Mucosa of gallbladder (tissue), 1 donor: ENCODE data around the gene NANOS3. TPM values are rescaled to one million over a fixed set of nuclear protein-coding genes. Genes with fewer than 3 reads are reported as not detected.
A peak's percentile ranks its signal among the peaks of the same experiment; 100 is the strongest.

Experiments
- DNase-seq: peaks from one replicate; pipeline ENCODE4 v3.0.0-alpha.2; 2020; ENCODE audit warnings: low spot score
- total RNA-seq: library from RNA; stranded (reverse); gene quantifications from one replicate; pipeline ENCODE4 v1.2.1, GENCODE V29; 2021
- donor health status: DM: no; HTN: no; CAD: no.

The NANOS3 gene
- total RNA-seq, 1 donor from 2014 or later, result 0.75 TPM

GRCh38 chr19:13864667-13865570, 12.0 kb upstream of the NANOS3 start:
- no peak for DNase-seq

GRCh38 chr19:13865571-13866462, 11.1 kb upstream of the NANOS3 start:
- no peak for DNase-seq

- DNase-seq, result no peak
These were observed 10.4 kb upstream of the NANOS3 start for GRCh38 chr19:13866463-13867046.

DNA sequence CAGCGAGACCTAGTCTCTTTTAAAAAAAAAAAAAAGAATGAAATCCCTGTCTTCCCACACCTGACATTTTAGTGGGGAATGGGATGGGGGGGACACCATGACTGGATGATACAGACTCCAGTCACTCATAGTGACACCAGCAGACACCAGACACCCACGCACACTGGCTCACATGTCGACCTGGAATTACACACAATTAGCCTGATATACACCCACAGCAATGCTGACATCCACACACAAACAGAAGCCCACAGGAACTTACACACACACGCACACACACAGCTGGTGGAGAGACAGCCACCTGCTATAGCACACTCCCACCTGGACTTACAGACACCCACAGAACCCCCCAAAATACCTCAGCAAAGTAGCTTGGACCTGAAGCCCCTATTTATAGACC, 8.3 kb upstream of the NANOS3 start:
- no peak for DNase-seq

DNA sequence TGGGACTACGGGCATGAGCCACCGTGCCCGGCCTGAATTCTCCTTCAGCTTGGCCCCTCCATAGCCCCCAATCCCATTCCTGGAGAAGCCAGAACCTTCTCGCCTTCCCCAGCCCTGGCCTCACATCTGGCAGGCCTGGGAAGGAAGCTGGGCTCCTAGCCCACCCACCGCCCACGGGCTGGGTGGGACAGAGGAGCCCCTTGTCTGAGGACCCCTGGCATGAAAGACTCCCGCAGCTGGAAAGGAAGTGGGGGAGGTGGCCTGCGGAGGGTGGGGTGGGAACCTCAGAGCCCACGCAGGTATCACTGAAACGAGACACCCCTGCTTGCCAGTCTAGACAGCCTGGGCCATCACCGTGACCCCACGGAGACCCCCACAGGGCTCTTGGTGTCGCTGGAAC, 7.7 kb upstream of the NANOS3 start:
- DNase-seq, result no peak

- DNase-seq, result no peak
These were observed 6.1 kb upstream of the NANOS3 start for GRCh38 chr19:13870873-13871272.

- DNase-seq, result no peak
These were observed 4.6 kb upstream of the NANOS3 start for GRCh38 chr19:13872339-13872694.

- DNase-seq, result no peak
These were observed 4.1 kb upstream of the NANOS3 start for GRCh38 chr19:13872695-13873389.

DNA sequence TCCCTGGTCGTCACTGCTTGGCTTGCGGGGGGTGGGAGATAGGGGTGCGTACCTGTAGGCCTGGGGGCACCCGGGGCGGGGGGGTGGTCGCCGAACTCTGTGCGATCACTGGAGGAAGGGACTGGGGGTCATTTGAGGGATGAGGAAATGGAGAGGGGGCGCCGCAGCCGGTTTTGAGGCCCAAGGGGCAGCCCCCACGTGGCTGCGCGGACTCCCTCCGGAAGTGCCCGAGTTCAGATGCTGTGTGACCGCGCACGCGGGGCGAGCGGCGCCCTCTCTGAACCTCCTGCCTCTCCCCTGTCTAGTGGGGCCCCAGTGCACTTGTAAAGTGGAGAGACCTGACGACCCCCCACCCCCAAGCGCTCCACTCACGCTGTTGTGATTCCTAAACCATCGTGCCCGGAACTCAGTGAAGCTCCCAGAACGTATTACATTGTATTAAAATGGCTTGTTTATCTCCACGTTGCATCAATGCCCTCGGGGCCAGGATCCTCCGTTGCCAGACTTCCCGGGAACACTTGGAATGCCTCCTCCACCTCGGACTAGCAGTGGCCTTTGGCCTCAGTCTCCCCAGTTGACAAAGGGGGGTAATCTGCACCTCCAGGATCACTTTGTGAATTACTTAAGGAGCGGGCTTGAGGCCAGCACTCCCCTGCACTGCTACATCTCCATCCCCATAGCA, 3.0 kb upstream of the NANOS3 start:
- DNase-seq, result no peak

- no peak for DNase-seq
These were observed 1.1 kb upstream of the NANOS3 start for GRCh38 chr19:13875824-13876223.

DNA sequence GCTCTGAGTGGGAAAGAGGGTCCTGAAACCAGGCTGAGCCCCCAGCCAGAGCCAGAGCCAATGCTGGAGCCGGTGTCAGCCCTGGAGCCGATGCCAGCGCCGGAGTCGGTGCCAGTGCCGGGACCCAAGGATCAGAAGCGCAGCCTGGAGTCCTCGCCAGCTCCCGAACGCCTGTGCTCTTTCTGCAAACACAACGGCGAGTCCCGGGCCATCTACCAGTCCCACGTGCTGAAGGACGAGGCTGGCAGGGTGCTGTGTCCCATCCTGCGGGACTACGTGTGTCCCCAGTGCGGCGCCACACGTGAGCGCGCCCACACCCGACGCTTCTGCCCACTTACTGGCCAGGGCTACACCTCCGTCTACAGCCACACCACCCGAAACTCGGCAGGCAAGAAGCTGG, 369 bp downstream of the NANOS3 start:
- no peak for DNase-seq

DNA sequence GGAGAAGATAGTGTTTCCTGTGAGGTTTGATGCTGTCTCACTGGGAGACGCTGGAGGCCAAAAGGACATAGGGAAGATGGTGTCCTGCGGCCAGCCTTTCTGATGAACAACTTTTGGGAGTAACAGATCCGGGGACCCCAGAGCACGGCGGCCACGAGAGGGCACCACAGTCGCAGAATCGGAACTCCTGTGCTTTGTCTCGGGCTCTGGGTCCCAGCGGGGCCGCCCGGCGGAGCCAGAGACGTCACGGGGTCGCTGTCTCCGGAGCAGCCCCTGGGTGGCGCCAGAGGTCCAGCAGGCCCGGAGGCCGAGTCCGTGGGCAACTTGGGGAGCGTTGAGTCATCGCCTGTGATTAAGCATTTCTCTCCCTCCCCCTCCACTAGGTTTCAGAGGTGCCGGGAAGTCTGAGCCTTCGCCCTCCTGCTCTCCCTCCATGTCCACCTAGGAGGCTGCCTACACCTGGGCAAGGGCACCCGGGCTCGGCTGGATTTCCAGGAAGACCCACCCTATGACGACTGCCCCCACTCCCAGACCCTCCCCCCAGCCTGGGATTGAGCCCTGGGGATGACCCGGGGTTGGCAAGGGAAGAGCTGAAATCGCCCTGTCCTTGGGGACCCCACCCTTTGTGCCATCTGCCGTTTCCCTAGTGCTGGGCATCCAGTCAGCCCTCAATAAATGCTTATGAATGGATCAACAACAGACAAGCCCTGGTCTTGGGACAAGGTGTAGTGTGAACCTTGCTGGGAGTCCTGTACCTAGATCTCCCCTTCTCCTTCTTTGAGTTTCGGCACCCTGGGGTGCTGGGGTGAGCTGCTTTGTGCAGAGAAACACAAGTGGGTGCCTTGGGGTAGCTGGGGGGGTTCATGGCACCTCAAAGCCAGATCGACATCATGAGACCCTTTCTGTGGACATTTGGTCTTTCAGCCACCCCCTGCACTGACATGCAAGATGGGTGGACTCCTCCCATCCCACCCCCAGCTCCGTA, 3.4 kb downstream of the NANOS3 start:
- peak; percentile 99 for DNase-seq

DNA sequence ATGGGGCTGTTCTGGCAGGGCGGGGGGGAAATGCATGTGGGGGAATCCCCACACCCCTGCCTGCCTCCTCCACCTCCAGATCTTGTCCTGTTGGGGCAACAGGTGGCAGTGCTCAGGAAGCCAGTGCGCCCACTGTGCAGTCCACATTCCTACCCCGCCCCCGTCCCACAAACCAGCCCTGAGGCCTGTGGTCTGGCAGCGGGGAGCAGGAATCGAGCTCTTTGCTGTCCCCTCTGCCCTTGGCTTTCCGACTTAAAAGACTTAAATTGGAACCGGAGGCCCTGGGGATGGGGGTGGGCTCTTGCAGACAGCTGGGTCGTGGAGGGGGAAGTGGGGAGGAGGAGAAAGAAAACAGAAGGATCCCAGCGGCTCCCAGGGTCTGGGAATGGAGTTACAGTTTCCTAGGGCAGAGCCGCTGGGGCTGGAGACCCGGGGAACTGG, 4.3 kb downstream of the NANOS3 start:
- no peak for DNase-seq

- no peak for DNase-seq
These were observed 4.9 kb downstream of the NANOS3 start for GRCh38 chr19:13881692-13882418.

- no peak for DNase-seq
These were observed 5.5 kb downstream of the NANOS3 start for GRCh38 chr19:13882419-13882795.

GRCh38 chr19:13882836-13883235, 5.9 kb downstream of the NANOS3 start:
- no peak for DNase-seq

- DNase-seq, result no peak
These were observed 6.7 kb downstream of the NANOS3 start for GRCh38 chr19:13883516-13884064.

GRCh38 chr19:13884726-13885591, 8.0 kb downstream of the NANOS3 start:
- peak; percentile 63 for DNase-seq
